SK-N-SH (cell line): ENCODE data around the gene MRPL27.

Experiments used
- CTCF ChIP-seq: fragments of 200-600 bp; sonication (generic); IDR thresholded peaks from 2 replicates; pipeline ENCODE4 v1.6.1; 2017; ENCODE audit warnings: antibody characterized with exemption, mild to moderate bottlenecking, moderate library complexity
- SMC3 ChIP-seq: IDR thresholded peaks from 2 replicates; pipeline ENCODE4 v1.6.1; 2012; ENCODE audit warnings: low read depth, low read length, improper control_type of control experiment
- TF ChIP-seq, protein P1 (sequence below): IDR thresholded peaks from 2 replicates; pipeline ENCODE4 v1.4.0; 2012; ENCODE audit warnings: low read depth

DNA sequence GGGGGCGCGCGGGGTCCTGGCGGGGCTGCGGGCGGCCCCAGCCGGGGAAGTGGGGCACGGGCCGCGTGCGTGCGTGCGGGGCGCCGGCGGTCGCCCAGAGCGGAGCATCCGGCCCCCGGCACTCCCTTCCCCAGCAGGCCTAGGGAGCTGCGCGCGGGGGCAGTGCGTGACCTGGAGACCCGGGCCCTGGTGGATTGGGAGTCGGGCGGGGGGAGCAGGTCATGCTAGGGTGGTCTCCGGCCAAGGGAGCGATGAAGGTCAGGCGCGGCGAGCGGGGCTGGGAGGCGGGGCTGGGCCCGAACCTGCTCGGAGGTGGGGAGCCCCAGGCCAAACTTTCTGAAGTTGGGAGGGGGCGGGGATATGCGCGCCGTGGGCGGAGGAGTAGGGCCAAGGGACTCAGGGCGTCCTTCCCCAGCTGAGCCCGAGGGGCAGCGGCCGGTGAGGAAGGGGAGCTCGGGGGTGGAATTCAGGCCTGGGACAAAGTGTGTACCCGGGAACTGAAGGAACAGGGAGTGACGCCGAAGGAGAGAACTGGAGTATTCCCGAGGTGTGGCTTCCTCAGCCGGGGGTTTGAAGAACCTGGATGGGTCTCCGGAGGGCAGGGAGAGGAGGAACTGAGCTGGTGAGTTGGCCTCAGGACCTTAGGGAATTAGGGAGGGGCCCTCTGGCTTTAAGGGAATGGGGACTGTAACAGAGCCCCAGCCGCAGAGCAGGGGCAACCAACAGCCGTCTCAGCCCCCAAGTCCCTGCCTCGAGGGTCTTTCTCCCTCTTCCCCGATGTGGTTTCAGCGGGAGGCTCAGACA lies 26.5 kb downstream of the MRPL27 start:
- no peak for TF ChIP-seq CTCF
- TF ChIP-seq, protein P1, sequence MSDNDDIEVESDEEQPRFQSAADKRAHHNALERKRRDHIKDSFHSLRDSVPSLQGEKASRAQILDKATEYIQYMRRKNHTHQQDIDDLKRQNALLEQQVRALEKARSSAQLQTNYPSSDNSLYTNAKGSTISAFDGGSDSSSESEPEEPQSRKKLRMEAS = no peak
- no peak for TF ChIP-seq SMC3
